Neural cell (in vitro differentiated cells): Measurements from ENCODE around the gene ELANE.

Experiments
- CTCF ChIP-seq: fragments of 450-650 bp; IDR thresholded peaks from 2 replicates; pipeline ENCODE4 v1.5.1; 2014; ENCODE audit warnings: antibody characterized with exemption, mild to moderate bottlenecking, moderate library complexity; ENCODE audit not compliant: poor library complexity, severe bottlenecking
- EP300 ChIP-seq: fragments of 450-650 bp; conservative IDR thresholded peaks from 2 replicates; pipeline ENCODE4 v1.6.1; 2014; ENCODE audit warnings: antibody characterized with exemption, mild to moderate bottlenecking, moderate library complexity; ENCODE audit not compliant: poor library complexity, severe bottlenecking
- EZH2 ChIP-seq: fragments of 200-600, 300-800 bp; shearing (Covaris generic), sonication (generic); IDR thresholded peaks from 2 replicates; pipeline ENCODE4 v1.6.1; 2014; ENCODE audit warnings: antibody characterized with exemption, low read length, borderline replicate concordance, mild to moderate bottlenecking; ENCODE audit not compliant: insufficient read depth, poor library complexity, severe bottlenecking
- POLR2AphosphoS5 ChIP-seq: IDR thresholded peaks from 2 replicates; pipeline ENCODE4 v1.6.1; 2012
- REST ChIP-seq: IDR thresholded peaks from 2 replicates; pipeline ENCODE4 v1.6.1; 2012; ENCODE audit warnings: borderline replicate concordance
- TAF1 ChIP-seq: IDR thresholded peaks from 2 replicates; pipeline ENCODE4 v1.6.1; 2012; ENCODE audit warnings: low read depth

DNA sequence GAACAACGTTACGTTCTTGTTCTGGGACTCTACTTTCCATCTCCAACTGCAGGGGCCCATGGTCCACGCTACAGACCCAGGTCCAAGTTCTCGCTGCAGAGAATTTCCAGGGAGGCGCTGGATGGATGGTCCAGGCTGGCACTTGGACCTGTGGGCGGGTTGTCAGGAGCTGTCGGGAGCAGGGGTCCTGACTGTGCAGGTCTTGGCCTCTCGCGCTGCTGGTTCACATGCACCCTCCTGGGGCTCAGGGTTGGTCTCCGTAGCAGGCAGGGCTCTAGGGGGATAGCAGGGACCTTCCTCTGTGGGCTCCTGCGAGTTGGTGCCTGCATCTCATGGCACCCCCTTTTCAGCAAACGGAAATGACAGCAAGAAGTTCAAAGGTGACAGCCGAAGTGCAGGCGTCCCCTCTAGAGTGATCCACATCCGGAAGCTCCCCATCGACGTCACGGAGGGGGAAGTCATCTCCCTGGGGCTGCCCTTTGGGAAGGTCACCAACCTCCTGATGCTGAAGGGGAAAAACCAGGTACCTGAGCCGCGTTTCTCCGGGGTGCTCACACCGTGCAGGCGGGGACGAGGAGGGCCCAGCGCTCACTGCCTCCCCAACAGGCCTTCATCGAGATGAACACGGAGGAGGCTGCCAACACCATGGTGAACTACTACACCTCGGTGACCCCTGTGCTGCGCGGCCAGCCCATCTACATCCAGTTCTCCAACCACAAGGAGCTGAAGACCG lies 48.3 kb upstream of the ELANE start:
- TF ChIP-seq REST: no peak
- no peak for TF ChIP-seq CTCF
- TF ChIP-seq POLR2AphosphoS5: no peak
- no peak for TF ChIP-seq EP300
- TF ChIP-seq EZH2: no peak
- no peak for TF ChIP-seq TAF1
